OCI-LY7 (cell line): ENCODE data around the gene STK32A. TPM values are rescaled to one million over a fixed set of nuclear protein-coding genes. Genes with fewer than 3 reads are reported as not detected.

Experiments
- BruUV-seq: library from RNA; stranded (reverse); fragments of 400-500 nt; replicated peaks from 2 replicates; lab custom pipeline; 2021; lab: Mats Ljungman, UMichigan
- CTCF ChIA-PET: fragments of 300-600 bp; sonication (Branson Sonifier 250); formaldehyde crosslinking; loops from one replicate; lab custom pipeline; 2022; ENCODE audit warnings: antibody characterized with exemption; ENCODE audit not compliant: unreplicated experiment; lab: Charles Lee
- POLR2A ChIA-PET: fragments of 300-600 bp; sonication (Branson Sonifier 250); formaldehyde crosslinking; loops from one replicate; lab custom pipeline; 2022; ENCODE audit warnings: antibody characterized with exemption; lab: Charles Lee
- DNase-seq: peaks from one replicate; pipeline ENCODE4 v3.0.0-alpha.2; 2015; ENCODE audit warnings: low spot score
- H2AFZ ChIP-seq: fragments of 200-600 bp; sonication (generic), shearing (Covaris generic); 2 replicates; pipeline ENCODE4 v1.6.1; 2014; ENCODE audit warnings: mild to moderate bottlenecking, antibody characterized with exemption, low read length, moderate library complexity
- H3K27ac ChIP-seq: fragments of 200-600 bp; sonication (generic); 2 replicates; pipeline ENCODE4 v1.5.1; 2014; ENCODE audit warnings: mixed run types, low read depth, mild to moderate bottlenecking, moderate library complexity, low read length, inconsistent platforms; ENCODE audit not compliant: poor library complexity, severe bottlenecking
- H3K36me3 ChIP-seq: fragments of 200-600 bp; sonication (generic); 2 replicates; pipeline ENCODE4 v1.6.1; 2014; ENCODE audit warnings: mild to moderate bottlenecking, antibody characterized with exemption, low read length, moderate library complexity, mixed read lengths; ENCODE audit not compliant: insufficient read depth
- H3K4me1 ChIP-seq: fragments of 200-600 bp; sonication (generic); 2 replicates; pipeline ENCODE4 v1.5.1; 2014; ENCODE audit warnings: mild to moderate bottlenecking, low read length; ENCODE audit not compliant: insufficient read depth, poor library complexity, severe bottlenecking
- H3K4me2 ChIP-seq: fragments of 200-600 bp; sonication (generic); 2 replicates; pipeline ENCODE4 v1.6.1; 2014; ENCODE audit warnings: mild to moderate bottlenecking, low read length
- H3K4me3 ChIP-seq: fragments of 200-600 bp; sonication (generic); 2 replicates; pipeline ENCODE4 v1.5.1; 2014; ENCODE audit warnings: mild to moderate bottlenecking, low read depth, low read length; ENCODE audit not compliant: poor library complexity, severe bottlenecking
- H3K79me2 ChIP-seq: fragments of 200-600 bp; sonication (generic); 2 replicates; pipeline ENCODE4 v1.6.1; 2016; ENCODE audit warnings: low read depth, mild to moderate bottlenecking, low read length, moderate library complexity, mixed read lengths; ENCODE audit not compliant: insufficient read depth
- H3K9me2 ChIP-seq: fragments of 200-600 bp; sonication (generic); 2 replicates; pipeline ENCODE4 v1.6.1; 2016; ENCODE audit warnings: mild to moderate bottlenecking, low read length, mixed read lengths; ENCODE audit not compliant: insufficient read depth
- H3K9me3 ChIP-seq: fragments of 200-600 bp; sonication (generic); 2 replicates; pipeline ENCODE4 v1.6.1; 2014; ENCODE audit warnings: mild to moderate bottlenecking, mixed run types, low read length, mixed read lengths
- H4K20me1 ChIP-seq: fragments of 200-600 bp; sonication (generic); 2 replicates; pipeline ENCODE4 v1.6.1; 2014; ENCODE audit warnings: mild to moderate bottlenecking, antibody characterized with exemption, low read length, moderate library complexity, mixed read lengths; ENCODE audit not compliant: insufficient read depth
- CTCF ChIP-seq: fragments of 200-600 bp; sonication (generic); conservative IDR thresholded peaks from 2 replicates; pipeline ENCODE4 v1.5.1; 2014; ENCODE audit warnings: mild to moderate bottlenecking, antibody characterized with exemption, low read length, moderate library complexity, mixed read lengths
- EZH2phosphoT487 ChIP-seq: fragments of 200-600 bp; sonication (generic); IDR thresholded peaks from 2 replicates; pipeline ENCODE4 v1.6.1; 2018; ENCODE audit warnings: low read depth, borderline replicate concordance, mild to moderate bottlenecking, mixed run types, antibody characterized with exemption, low read length, moderate library complexity, mixed read lengths
- intact Hi-C: fragments of 100-400 bp; cut with micrococcal nuclease; formaldehyde crosslinking; loops from one replicate; pipeline ENCODE4 v1.10.0; 2022; ENCODE audit not compliant: unreplicated experiment
- total RNA-seq, 2 experiments: library from RNA; depleted of rRNA in 1 of 2; stranded (reverse); fragments of >200 nt in 1 of 2; shearing (Covaris generic) in 1 of 2; gene quantifications; 2 replicates each; pipeline ENCODE4 v1.2.3, GENCODE V29; 2014 to 2022

STK32A gene
- total RNA-seq, 2 experiments from 2014 or later = not detected

GRCh38 chr5:147388184-147389108, 153.6 kb downstream of the STK32A start:
- Histone ChIP-seq H3K4me2 (no peak overlapping the region), H4K20me1 (no peaks in the 10 kb centered on the region), H3K79me2 (no peaks in the 10 kb centered on the region), H3K9me3 (no peaks in the 10 kb centered on the region), H2AFZ (no peak overlapping the region), H3K4me1 (no peaks in the 10 kb centered on the region), H3K36me3 (no peaks in the 10 kb centered on the region), H3K9me2 (no peaks in the 10 kb centered on the region), H3K4me3 (no peak overlapping the region), H3K27ac (no peak overlapping the region)
- TF ChIP-seq CTCF (no peak), EZH2phosphoT487 (no peak)
- ChIA-PET POLR2A (interaction anchor here (0.5 to 1.3 kb wide), 3 partner anchors 10 to 358 kb away, joined by 3 to 5 read pairs (median 3); no protein-coding TSS in a partner anchor), CTCF (no interaction called here)
- intact Hi-C loops = no loop called here
- no TSS peak for BruUV-seq
- no peak for DNase-seq

GRCh38 chr5:147390654-147391225, 155.9 kb downstream of the STK32A start:
- no peak overlapping the region for H2AFZ ChIP-seq
- H3K27ac ChIP-seq = no peak overlapping the region
- CTCF ChIA-PET = no interaction called here
- no peaks in the 10 kb centered on the region for H3K36me3 ChIP-seq
- no peaks in the 10 kb centered on the region for H3K4me1 ChIP-seq
- no peak for DNase-seq
- POLR2A ChIA-PET = no interaction called here
- H3K4me3 ChIP-seq = no peak overlapping the region
- intact Hi-C loops = no loop called here
- TF ChIP-seq EZH2phosphoT487 (no peak), CTCF (no peak)
- H4K20me1 ChIP-seq = no peaks in the 10 kb centered on the region
- H3K9me2 ChIP-seq = no peaks in the 10 kb centered on the region
- no TSS peak for BruUV-seq
- H3K79me2 ChIP-seq = no peaks in the 10 kb centered on the region
- no peak overlapping the region for H3K4me2 ChIP-seq
- no peaks in the 10 kb centered on the region for H3K9me3 ChIP-seq
